Stomach smooth muscle (tissue), 2 donors: ENCODE measurements around the gene SEC24B.
A peak's percentile ranks its signal among the peaks of the same experiment; 100 is the strongest.

Experiments
- H3K27ac ChIP-seq: one replicate; pipeline ENCODE4 v1.7.0; 2013; ENCODE audit warnings: mild to moderate bottlenecking, low read length, inconsistent platforms
- H3K27me3 ChIP-seq, 2 donors: one replicate each; pipeline ENCODE4 v1.7.0; 2013; ENCODE audit warnings: low read length in 2 of 2; ENCODE audit not compliant: insufficient read depth in 2 of 2, control insufficient read depth in 1 of 2
- H3K36me3 ChIP-seq, 2 donors: one replicate each; pipeline ENCODE4 v1.7.0; 2013; ENCODE audit warnings: low read length in 2 of 2; ENCODE audit not compliant: control insufficient read depth in 2 of 2, insufficient read depth in 2 of 2
- H3K4me1 ChIP-seq: one replicate; pipeline ENCODE4 v1.7.0; 2013; ENCODE audit warnings: low read length; ENCODE audit not compliant: control insufficient read depth, insufficient read depth
- H3K4me3 ChIP-seq, 2 donors: one replicate each; pipeline ENCODE4 v1.7.0; 2013; ENCODE audit warnings: low read length in 2 of 2
- H3K9ac ChIP-seq, 2 donors: one replicate each; pipeline ENCODE4 v1.7.0; 2013; ENCODE audit warnings: low read length in 2 of 2, mild to moderate bottlenecking in 1 of 2
- H3K9me3 ChIP-seq, 2 donors: one replicate each; pipeline ENCODE4 v1.7.0; 2013; ENCODE audit warnings: low read length in 2 of 2; ENCODE audit not compliant: control insufficient read depth in 2 of 2
- donor health status: healthy.
- donor health status: Pancreatic carcinoma.

SEC24B gene

DNA sequence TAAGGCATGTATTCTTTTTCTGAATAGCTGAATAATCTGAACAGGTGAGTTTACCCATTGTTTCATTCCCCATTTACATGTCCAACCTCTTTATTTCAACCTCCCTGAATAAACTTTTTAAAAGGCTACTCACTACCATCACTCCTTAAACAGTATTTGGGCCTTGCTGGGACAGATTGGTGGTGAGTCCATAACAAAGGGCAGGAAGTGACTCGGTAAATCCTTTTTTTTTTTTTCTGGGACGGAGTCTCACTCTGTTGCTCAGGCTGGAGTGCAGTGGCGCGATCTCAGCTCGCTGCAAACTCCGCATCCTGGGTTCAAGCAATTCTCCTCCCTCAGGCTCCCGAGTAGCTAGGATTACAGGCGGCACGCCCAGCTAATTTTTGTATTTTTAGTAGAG is 23.4 kb upstream of the SEC24B start:
- no peaks in the 10 kb centered on the region for H3K27me3 ChIP-seq
- H3K9ac ChIP-seq: no peak overlapping the region
- no peaks in the 10 kb centered on the region for H3K9me3 ChIP-seq
- no peak overlapping the region for H3K27ac ChIP-seq
- H3K4me3 ChIP-seq: no peak overlapping the region
- no peaks in the 10 kb centered on the region for H3K36me3 ChIP-seq
- no peaks in the 10 kb centered on the region for H3K4me1 ChIP-seq

DNA sequence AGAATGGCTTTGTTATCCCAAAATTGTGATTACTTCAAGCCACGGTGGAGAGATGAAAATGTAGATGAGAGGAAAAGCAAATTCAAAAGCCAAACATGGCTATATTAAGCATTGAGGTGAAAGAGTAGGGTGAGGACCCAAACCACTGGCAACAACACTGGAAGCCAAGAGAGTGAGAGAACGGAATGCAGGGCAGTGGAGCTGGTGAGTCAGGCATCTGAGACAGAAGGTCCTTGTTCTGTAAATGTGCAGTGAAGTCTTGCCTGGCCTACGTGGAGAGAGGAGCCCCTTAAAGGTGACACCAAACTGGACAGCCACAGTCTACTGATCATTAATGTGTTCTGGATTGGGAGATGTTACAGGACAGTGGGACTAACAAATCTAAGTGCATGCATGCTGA is 22.8 kb upstream of the SEC24B start:
- Histone ChIP-seq H3K4me3 (no peak overlapping the region), H3K9ac (no peak overlapping the region), H3K4me1 (no peaks in the 10 kb centered on the region), H3K36me3 (no peaks in the 10 kb centered on the region), H3K9me3 (no peaks in the 10 kb centered on the region), H3K27me3 (no peaks in the 10 kb centered on the region), H3K27ac (no peak overlapping the region)

DNA sequence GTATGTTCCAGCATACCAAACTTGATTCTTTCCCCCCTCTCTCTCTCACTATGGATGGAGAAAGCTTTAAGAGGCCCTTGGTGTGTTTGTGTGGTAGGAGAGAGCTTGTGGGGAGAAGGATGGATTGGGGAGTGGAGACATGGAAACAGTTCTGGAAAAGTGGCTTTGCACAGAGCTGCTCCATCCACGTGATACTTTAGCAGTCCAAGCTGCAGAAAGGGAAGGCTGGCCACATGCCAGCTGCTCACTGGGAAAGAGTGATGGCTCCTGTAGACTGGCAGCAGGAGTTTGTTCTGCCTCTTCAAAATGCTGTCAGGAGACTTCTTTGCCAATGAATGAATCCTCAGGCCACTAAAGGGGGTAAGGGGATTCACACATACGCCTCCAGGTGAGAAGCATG is 21.7 kb upstream of the SEC24B start:
- H3K4me3 ChIP-seq: no peak overlapping the region

DNA sequence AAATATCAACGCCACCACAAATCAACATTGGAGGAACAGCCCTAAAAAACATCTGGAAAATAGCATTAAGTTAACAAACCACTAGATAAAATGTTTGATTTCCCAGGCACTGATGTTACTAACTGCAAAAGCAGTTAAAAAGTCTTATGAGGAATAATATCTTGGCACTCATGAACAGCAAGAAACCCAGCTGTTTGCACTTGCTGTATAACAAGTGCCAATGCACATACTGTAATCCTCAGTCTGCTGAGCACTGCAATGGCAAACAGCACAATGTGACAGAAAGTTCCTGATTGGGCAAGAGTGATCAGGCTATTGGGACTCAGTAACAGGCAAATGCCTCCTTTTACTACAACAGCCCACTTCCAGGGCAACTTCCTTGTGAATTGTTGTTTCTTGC is 20.8 kb upstream of the SEC24B start:
- Histone ChIP-seq H3K4me1 (no peaks in the 10 kb centered on the region), H3K27me3 (no peaks in the 10 kb centered on the region), H3K36me3 (no peaks in the 10 kb centered on the region), H3K9ac (no peak overlapping the region), H3K27ac (no peak overlapping the region), H3K4me3 (no peak overlapping the region), H3K9me3 (no peaks in the 10 kb centered on the region)

More for the DNA sequence above, 21.7 kb upstream of the SEC24B start:
- Histone ChIP-seq H3K9me3 (no peaks in the 10 kb centered on the region), H3K27me3 (no peaks in the 10 kb centered on the region), H3K27ac (no peak overlapping the region), H3K36me3 (no peaks in the 10 kb centered on the region), H3K4me1 (no peaks in the 10 kb centered on the region), H3K9ac (no peak overlapping the region)

DNA sequence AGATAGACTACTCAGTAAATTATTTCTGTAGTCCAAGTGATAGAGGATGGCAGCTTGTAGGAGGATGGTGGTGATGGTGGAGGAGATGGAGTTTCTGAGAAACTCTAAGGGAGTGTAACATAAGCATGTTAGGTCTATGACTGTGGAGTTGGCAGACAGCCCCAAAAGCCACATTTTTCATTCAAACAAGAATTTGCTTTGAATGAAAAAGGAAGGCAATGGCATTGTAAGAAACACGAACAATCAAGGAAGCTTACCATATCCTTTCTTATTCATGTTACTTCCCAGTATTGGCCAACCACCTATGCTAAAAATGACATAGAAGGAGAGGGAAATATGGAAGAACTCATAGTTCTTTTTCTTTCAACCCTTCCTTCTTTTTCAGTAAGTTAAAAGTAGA is 18.7 kb upstream of the SEC24B start:
- H3K9ac ChIP-seq: no peak overlapping the region
- H3K9me3 ChIP-seq: no peaks in the 10 kb centered on the region
- H3K27ac ChIP-seq: no peak overlapping the region
- H3K27me3 ChIP-seq: no peaks in the 10 kb centered on the region
- no peak overlapping the region for H3K4me3 ChIP-seq
- H3K36me3 ChIP-seq: no peaks in the 10 kb centered on the region
- no peaks in the 10 kb centered on the region for H3K4me1 ChIP-seq

DNA sequence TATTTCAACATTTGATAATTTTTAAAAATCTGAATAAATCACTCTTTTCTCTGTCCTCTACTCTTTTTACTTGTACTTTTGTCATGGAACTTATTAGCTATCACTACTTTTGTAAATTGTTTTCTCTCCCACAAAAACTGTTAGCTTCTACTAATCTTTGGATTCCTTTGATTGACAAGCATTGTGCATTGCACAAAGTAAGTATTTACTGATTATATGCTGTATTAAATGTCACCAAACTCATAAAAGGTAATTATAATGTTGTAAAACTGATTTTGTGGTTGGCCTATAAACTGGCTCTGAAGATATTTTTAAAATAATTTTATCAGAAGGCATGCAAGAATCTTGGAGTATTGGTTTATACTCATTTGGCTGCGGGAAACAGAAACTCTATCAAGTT is 15.0 kb upstream of the SEC24B start:
- H3K36me3 ChIP-seq: no peaks in the 10 kb centered on the region
- no peaks in the 10 kb centered on the region for H3K4me1 ChIP-seq
- no peak overlapping the region for H3K27ac ChIP-seq
- no peaks in the 10 kb centered on the region for H3K9me3 ChIP-seq
- H3K9ac ChIP-seq: no peak overlapping the region
- no peaks in the 10 kb centered on the region for H3K27me3 ChIP-seq
- no peak overlapping the region for H3K4me3 ChIP-seq

DNA sequence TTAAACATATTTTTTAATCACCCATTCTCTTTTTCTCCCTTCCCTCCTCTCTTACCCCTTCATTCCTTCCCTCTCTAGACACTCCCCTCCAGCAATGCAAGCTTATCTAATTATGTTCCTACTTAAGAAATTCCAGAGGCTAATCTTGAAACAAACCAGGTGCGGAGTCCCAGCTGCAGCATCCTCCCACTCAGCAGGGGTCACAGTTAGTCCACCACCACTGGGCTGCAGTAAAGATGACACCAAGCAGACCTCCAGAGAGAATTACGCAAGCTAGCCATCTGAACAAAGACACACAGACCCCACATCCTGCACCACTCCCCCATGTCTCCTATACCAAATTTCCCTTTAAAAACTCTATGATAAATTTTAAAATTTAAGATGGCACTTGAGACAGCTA is 13.9 kb upstream of the SEC24B start:
- no peak overlapping the region for H3K4me3 ChIP-seq

DNA sequence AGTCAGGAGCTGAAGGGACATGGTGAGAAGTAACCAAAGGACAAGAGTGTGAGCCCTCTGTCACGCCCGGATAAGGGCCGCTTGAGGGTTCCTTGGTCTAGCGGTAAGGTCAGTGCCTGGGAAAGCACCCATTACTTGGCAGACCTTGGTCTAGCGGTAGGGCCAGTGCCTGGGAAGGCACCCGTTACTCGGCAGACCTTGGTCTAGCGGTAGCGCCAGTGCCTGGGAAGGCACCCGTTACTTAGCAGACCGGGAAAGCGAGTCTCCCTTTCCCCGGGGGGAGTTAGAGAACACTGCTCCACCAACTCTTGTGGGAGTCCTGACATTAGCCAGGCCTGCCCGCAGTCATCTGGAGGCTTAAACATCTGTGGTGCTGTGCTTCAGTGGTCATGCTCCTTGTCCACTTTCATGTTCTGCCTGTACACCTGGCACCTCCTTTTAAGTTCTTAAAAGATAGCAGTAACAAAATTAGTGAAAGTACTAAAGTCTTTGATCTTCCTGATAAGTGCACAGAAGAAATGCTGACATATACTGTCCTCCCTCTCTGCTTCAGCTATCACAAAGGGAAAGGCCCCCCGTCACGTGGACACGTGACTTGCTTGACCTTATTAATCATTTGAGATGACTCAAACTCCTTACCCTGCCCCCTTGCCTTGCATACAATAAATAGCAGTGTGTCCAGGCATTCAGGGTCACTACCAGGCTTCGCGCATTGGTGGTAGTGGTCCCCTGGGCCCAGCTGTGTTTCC is 9.3 kb upstream of the SEC24B start:
- Histone ChIP-seq H3K27me3 (no peaks in the 10 kb centered on the region), H3K9me3 (no peaks in the 10 kb centered on the region), H3K4me3 (no peak overlapping the region), H3K9ac (no peak overlapping the region), H3K4me1 (no peaks in the 10 kb centered on the region), H3K27ac (no peak overlapping the region), H3K36me3 (no peaks in the 10 kb centered on the region)

More for the DNA sequence above, 13.9 kb upstream of the SEC24B start:
- no peak overlapping the region for H3K9ac ChIP-seq
- H3K27me3 ChIP-seq: no peaks in the 10 kb centered on the region
- H3K27ac ChIP-seq: no peak overlapping the region
- no peaks in the 10 kb centered on the region for H3K9me3 ChIP-seq
- H3K36me3 ChIP-seq: no peaks in the 10 kb centered on the region
- H3K4me1 ChIP-seq: no peaks in the 10 kb centered on the region

DNA sequence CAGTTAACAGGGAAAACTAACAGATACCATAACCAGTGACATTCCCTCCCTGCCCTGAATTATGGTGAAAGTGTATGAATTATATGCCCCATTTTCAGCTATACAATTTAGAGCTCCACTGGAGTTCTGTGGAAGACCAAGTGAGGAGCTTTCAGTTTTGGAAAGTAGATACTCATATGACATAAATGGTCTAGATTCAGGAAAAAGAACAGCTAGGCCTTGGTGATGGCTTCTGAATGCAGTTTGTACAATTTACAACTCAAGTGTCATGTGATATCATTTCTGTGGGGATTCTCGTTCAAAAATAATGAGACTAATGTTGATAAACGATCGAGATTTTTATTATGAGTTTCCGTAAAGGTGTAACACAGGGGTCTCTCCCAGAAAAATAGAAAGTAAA is 8.2 kb upstream of the SEC24B start:
- Histone ChIP-seq H3K36me3 (no peaks in the 10 kb centered on the region), H3K4me1 (no peaks in the 10 kb centered on the region), H3K9me3 (no peaks in the 10 kb centered on the region), H3K9ac (no peak overlapping the region), H3K4me3 (no peak overlapping the region), H3K27me3 (no peaks in the 10 kb centered on the region), H3K27ac (no peak overlapping the region)

DNA sequence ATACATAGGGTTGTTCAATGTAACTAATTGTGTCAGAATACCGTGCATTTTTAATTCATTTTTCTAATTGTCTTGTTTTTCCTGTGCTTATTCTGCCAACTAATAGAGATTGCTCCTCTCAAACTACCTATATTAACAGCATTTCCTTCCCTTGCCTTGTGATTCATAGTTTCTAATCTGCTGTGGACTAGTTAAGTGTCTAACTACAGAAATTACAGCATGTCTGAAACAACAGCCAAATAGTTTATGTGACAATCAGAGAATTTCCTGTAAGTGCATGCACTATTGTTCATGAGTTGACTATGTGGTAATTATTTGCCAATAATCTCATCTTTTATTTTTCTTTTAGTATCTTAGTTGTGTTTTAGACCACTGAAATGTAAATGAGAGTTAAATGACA is 4.1 kb upstream of the SEC24B start:
- Histone ChIP-seq H3K9ac (no peak overlapping the region), H3K4me1 (peaks cover 3% of the 10 kb centered on the region), H3K4me3 (no peak overlapping the region), H3K9me3 (no peaks in the 10 kb centered on the region), H3K27me3 (no peaks in the 10 kb centered on the region), H3K36me3 (no peaks in the 10 kb centered on the region), H3K27ac (no peak overlapping the region)

DNA sequence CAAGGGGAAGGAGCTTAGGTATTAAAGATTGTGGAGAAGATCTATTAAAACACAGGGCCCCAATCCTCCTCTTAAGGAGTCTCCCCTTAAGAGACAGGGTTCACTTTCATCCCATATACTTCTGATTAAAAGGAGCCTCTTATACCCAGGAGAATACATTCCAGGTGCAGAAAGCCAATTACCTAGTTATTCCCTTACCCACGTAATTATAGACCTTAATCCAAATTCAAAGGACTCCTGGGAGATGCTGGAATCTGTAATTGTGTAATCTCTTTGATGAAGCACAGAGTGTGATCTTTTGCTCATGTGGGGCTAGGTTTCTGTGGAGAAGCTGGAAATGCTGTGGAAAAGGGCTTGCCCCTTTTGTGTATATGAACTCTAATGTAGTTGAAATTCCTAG is 1.4 kb upstream of the SEC24B start:
- peaks cover 17% of the 10 kb centered on the region for H3K4me1 ChIP-seq
- H3K27me3 ChIP-seq: no peaks in the 10 kb centered on the region
- H3K9ac ChIP-seq: peak overlapping the region; percentile 87 to 92
- H3K4me3 ChIP-seq: peak overlapping the region in 1 of 2 donors; percentile 87
- no peaks in the 10 kb centered on the region for H3K36me3 ChIP-seq
- H3K9me3 ChIP-seq: no peaks in the 10 kb centered on the region
- peak overlapping the region; percentile 86 for H3K27ac ChIP-seq
